PC-3 (cell line): ENCODE measurements around the gene DSN1. TPM values are rescaled to one million over a fixed set of nuclear protein-coding genes. Genes with fewer than 3 reads are reported as not detected.

Source experiments
- ATAC-seq: fragments of 200-7000 bp; cut with Tn5 transposase; 2 replicates; pipeline ENCODE4 v1.9.1; 2020; ENCODE audit warnings: mild to moderate bottlenecking, moderate library complexity
- BruUV-seq: library from RNA; stranded (reverse); fragments of 400-500 nt; replicated peaks from 2 replicates; lab custom pipeline; 2021; lab: Mats Ljungman, UMichigan
- CTCF ChIA-PET: fragments of 300-600 bp; sonication (Branson Sonifier 250); formaldehyde crosslinking; loops from one replicate; lab custom pipeline; 2022; ENCODE audit warnings: antibody characterized with exemption; lab: Charles Lee
- POLR2A ChIA-PET: fragments of 300-600 bp; sonication (Branson Sonifier 250); formaldehyde crosslinking; loops from one replicate; lab custom pipeline; 2022; ENCODE audit warnings: antibody characterized with exemption; ENCODE audit not compliant: unreplicated experiment; lab: Charles Lee
- DNase-seq: peaks from one replicate; pipeline ENCODE4 v3.0.0-alpha.2; 2015
- H2AFZ ChIP-seq: fragments of 300-600 bp; sonication (generic); 2 replicates; pipeline ENCODE4 v1.6.0; 2016; ENCODE audit warnings: antibody characterized with exemption, low read length
- H3F3A ChIP-seq: fragments of 300-600 bp; sonication (generic); one replicate; pipeline ENCODE4 v1.6.0; 2017; ENCODE audit warnings: antibody characterized with exemption, low read length, control low read depth, mild to moderate bottlenecking; ENCODE audit not compliant: unreplicated experiment
- H3K27ac ChIP-seq: fragments of 300-600 bp; sonication (generic); 2 replicates; pipeline ENCODE4 v1.5.1; 2016; ENCODE audit warnings: mild to moderate bottlenecking, low read length
- H3K27me3 ChIP-seq: fragments of 300-600 bp; sonication (generic); 2 replicates; pipeline ENCODE4 v1.6.1; 2016; ENCODE audit warnings: low read length, mixed read lengths
- H3K36me3 ChIP-seq: fragments of 300-600 bp; sonication (generic); 2 replicates; pipeline ENCODE4 v1.6.1; 2016; ENCODE audit warnings: low read depth, mixed run types, low read length, mixed read lengths
- H3K4me1 ChIP-seq: fragments of 300-600 bp; sonication (generic); 2 replicates; pipeline ENCODE4 v1.5.1; 2016; ENCODE audit warnings: low read length; ENCODE audit not compliant: insufficient read depth
- H3K4me2 ChIP-seq: fragments of 300-600 bp; sonication (generic); 2 replicates; pipeline ENCODE4 v1.6.0; 2016; ENCODE audit warnings: low read length
- H3K4me3 ChIP-seq: fragments of 300-600 bp; sonication (generic); 2 replicates; pipeline ENCODE4 v1.5.1; 2016; ENCODE audit warnings: mild to moderate bottlenecking, low read length, mixed read lengths
- H3K79me2 ChIP-seq: fragments of 300-600 bp; sonication (generic); 2 replicates; pipeline ENCODE4 v1.6.1; 2017; ENCODE audit warnings: low read length, mixed read lengths
- H3K9ac ChIP-seq: fragments of 300-600 bp; sonication (generic); 2 replicates; pipeline ENCODE4 v1.6.0; 2016; ENCODE audit warnings: mild to moderate bottlenecking, low read length
- H3K9me2 ChIP-seq: fragments of 300-600 bp; sonication (generic); replicated peaks from 2 replicates; pipeline ENCODE4 v1.6.1; 2016; ENCODE audit warnings: mixed run types, low read length, mixed read lengths
- H3K9me3 ChIP-seq: fragments of 300-600 bp; sonication (generic); 2 replicates; pipeline ENCODE4 v1.6.1; 2016; ENCODE audit warnings: low read length, mixed read lengths
- H4K20me1 ChIP-seq: fragments of 300-600 bp; sonication (generic); 2 replicates; pipeline ENCODE4 v1.6.1; 2016; ENCODE audit warnings: low read length, mixed read lengths
- EZH2 ChIP-seq: fragments of 300-600 bp; sonication (generic); IDR thresholded peaks from one replicate; pipeline ENCODE4 v1.6.1; 2017; ENCODE audit warnings: antibody characterized with exemption, mild to moderate bottlenecking, low read length; ENCODE audit not compliant: unreplicated experiment
- EZH2phosphoT487 ChIP-seq: fragments of 300-600 bp; sonication (generic); IDR thresholded peaks from 2 replicates; pipeline ENCODE4 v1.6.1; 2018; ENCODE audit warnings: mild to moderate bottlenecking, antibody characterized with exemption, low read length, borderline replicate concordance
- intact Hi-C: fragments of 100-400 bp; cut with micrococcal nuclease; formaldehyde crosslinking; loops from 2 replicates; pipeline ENCODE4 v1.9.0; 2023
- total RNA-seq: library from RNA; depleted of rRNA; stranded (reverse); fragments of >200 nt; gene quantifications from 2 replicates; pipeline ENCODE4 v1.2.3, GENCODE V29; 2014
- TF ChIP-seq, protein P1 (sequence below): fragments of 300-600 bp; sonication (generic); conservative IDR thresholded peaks from 2 replicates; pipeline ENCODE4 v1.5.1; 2017; ENCODE audit warnings: antibody characterized with exemption, low read depth, mild to moderate bottlenecking, low read length

The DSN1 gene
- total RNA-seq, 1 experiment from 2014 or later = 39.8 TPM

GRCh38 chr20:36796875-36797274 lies 23.3 kb upstream of the DSN1 start:
- Histone ChIP-seq H3K27me3 (no peaks in the 10 kb centered on the region), H3F3A (no peaks in the 10 kb centered on the region), H3K79me2 (no peaks in the 10 kb centered on the region), H3K9ac (no peak overlapping the region), H4K20me1 (no peaks in the 10 kb centered on the region), H3K9me3 (no peaks in the 10 kb centered on the region), H2AFZ (no peak overlapping the region), H3K27ac (no peak overlapping the region), H3K9me2 (no peaks in the 10 kb centered on the region), H3K4me2 (no peak overlapping the region), H3K4me3 (no peak overlapping the region), H3K36me3 (peaks cover 50% of the 10 kb centered on the region), H3K4me1 (no peaks in the 10 kb centered on the region)
- POLR2A ChIA-PET = no interaction called here
- CTCF ChIA-PET = no interaction called here
- DNase-seq = no peak
- BruUV-seq = no TSS peak
- no peak for ATAC-seq
- no peak for TF ChIP-seq EZH2
- TF ChIP-seq, protein P1, sequence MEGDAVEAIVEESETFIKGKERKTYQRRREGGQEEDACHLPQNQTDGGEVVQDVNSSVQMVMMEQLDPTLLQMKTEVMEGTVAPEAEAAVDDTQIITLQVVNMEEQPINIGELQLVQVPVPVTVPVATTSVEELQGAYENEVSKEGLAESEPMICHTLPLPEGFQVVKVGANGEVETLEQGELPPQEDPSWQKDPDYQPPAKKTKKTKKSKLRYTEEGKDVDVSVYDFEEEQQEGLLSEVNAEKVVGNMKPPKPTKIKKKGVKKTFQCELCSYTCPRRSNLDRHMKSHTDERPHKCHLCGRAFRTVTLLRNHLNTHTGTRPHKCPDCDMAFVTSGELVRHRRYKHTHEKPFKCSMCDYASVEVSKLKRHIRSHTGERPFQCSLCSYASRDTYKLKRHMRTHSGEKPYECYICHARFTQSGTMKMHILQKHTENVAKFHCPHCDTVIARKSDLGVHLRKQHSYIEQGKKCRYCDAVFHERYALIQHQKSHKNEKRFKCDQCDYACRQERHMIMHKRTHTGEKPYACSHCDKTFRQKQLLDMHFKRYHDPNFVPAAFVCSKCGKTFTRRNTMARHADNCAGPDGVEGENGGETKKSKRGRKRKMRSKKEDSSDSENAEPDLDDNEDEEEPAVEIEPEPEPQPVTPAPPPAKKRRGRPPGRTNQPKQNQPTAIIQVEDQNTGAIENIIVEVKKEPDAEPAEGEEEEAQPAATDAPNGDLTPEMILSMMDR = no peak
- TF ChIP-seq EZH2phosphoT487 = no peak
- intact Hi-C loops = no loop called here

DNA sequence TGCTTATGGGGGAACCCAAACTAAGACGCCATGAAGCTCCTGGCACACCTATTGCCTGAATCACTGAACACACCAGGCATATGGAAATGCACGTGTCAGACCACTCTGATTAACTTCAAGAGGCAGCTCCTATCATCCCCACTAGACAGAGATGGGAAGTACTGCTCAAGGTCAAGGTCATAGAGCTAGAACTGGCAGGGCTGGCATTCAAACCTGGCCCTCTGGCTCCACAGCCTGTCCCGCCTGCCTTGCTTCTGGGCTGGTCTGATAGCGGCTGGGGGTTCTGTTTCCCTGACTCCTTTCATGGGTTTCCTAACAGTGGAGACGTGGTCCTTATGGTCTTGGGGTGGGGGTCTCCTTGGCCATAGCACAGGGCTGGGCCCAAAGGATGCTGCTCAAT lies 22.6 kb upstream of the DSN1 start:
- no peaks in the 10 kb centered on the region for H3K9me3 ChIP-seq
- intact Hi-C loops = no loop called here
- H3K4me3 ChIP-seq = no peak overlapping the region
- ATAC-seq (no peak), DNase-seq (no peak)
- TF ChIP-seq EZH2 = no peak
- TF ChIP-seq, protein P1 = no peak
- no peak for TF ChIP-seq EZH2phosphoT487
- no peak overlapping the region for H2AFZ ChIP-seq
- H3K27ac ChIP-seq = no peak overlapping the region
- CTCF ChIA-PET = no interaction called here
- no peaks in the 10 kb centered on the region for H3K9me2 ChIP-seq
- no peak overlapping the region for H3K9ac ChIP-seq
- H3K4me2 ChIP-seq = no peak overlapping the region
- H3F3A ChIP-seq = no peaks in the 10 kb centered on the region
- H3K27me3 ChIP-seq = no peaks in the 10 kb centered on the region
- no peaks in the 10 kb centered on the region for H3K79me2 ChIP-seq
- POLR2A ChIA-PET = interaction anchor here (0.6 kb wide), 1 partner anchor 640 kb away, joined by 3 read pairs; no protein-coding TSS in a partner anchor
- peaks cover 54% of the 10 kb centered on the region for H3K36me3 ChIP-seq
- H3K4me1 ChIP-seq = no peaks in the 10 kb centered on the region
- BruUV-seq = no TSS peak
- no peaks in the 10 kb centered on the region for H4K20me1 ChIP-seq

DNA sequence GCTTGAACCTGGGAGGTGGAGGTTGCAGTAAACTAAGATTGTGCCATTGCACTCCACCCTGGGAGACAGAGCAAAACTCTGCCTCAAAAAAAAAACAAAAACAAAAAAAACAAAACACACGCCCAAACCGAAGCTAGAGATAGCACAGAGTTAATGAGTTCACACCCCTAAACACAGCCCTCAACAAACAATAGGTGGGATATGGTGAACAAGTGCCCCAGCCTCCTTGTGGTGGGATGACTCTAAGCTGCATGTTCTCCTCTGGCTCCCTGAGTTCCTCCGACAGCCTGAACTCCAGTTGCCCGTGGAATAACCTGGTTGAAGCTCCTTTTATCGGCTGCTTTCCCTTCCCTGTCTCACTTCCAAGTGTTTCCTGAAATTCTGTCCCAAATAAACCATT lies 22.1 kb upstream of the DSN1 start:
- Histone ChIP-seq H3K4me3 (no peak overlapping the region), H3K9me2 (no peaks in the 10 kb centered on the region), H4K20me1 (no peaks in the 10 kb centered on the region), H3K9ac (no peak overlapping the region), H3K36me3 (peaks cover 53% of the 10 kb centered on the region), H3K27ac (no peak overlapping the region), H3K27me3 (no peaks in the 10 kb centered on the region), H3K79me2 (no peaks in the 10 kb centered on the region), H3K4me1 (no peaks in the 10 kb centered on the region), H2AFZ (no peak overlapping the region), H3K4me2 (no peak overlapping the region), H3K9me3 (no peaks in the 10 kb centered on the region), H3F3A (no peaks in the 10 kb centered on the region)
- intact Hi-C loops = no loop called here
- ChIA-PET CTCF (no interaction called here), POLR2A (interaction anchor here (0.6 kb wide), 1 partner anchor 640 kb away, joined by 3 read pairs; no protein-coding TSS in a partner anchor)
- BruUV-seq = no TSS peak
- no peak for TF ChIP-seq EZH2
- TF ChIP-seq, protein P1 = no peak
- TF ChIP-seq EZH2phosphoT487 = no peak
- no peak for ATAC-seq
- DNase-seq = no peak
